Limb (tissue), 2 donors: ENCODE data around the gene PAX7.

Experiments used
- DNase-seq, 2 donors: peaks; one replicate each; pipeline ENCODE4 v3.0.0-alpha.2; 2016; ENCODE audit errors: extremely low spot score in 2 of 2

The PAX7 gene

GRCh38 chr1:18640228-18641004 lies 9.8 kb downstream of the PAX7 start:
- peak in 1 of 2 donors; percentile 47 for DNase-seq

DNA sequence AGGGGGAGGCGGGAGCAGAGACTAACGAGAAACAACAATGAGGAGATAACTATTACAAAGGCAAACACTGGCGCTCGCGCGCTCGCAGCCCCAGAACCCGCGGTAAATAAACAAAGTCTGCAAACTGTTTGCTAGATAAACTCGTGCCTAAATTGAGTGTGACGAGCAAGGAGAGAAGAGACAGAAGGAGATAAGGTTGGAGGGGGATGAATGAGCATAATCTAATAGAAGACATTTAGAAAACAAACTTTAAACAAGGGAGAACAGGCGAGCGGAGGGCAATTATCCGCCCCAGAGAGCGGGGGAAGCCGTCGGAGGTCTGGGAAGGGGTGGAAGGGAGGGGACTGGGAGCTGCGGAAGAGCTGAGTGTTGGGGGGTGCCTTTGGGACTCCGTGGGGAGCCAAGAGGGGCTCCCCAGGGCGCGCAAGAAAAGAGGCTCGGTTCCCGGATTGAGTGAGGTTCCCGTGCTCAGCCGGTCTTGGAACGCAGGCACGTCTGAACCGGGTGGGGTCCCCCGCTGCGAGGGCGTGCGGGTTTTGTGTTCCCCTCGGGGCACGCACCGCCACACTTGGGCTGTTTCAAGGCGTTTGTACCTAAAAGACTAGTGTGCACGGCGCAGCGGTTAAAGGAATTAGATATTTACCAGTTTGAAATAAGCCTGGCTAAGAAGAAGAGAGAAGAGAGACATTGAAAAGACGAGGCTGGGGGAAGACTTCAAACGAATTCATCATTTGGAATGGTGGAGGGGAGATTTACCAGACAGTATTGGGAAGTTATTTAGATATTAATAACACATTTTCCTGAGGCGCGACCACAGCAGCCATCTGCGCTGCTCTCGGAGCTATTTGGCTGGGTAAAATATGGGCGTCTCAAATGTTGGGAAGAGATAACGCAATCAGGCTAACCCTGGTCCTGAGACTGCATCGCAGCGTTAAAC lies 10.6 kb downstream of the PAX7 start:
- DNase-seq: peak in 1 of 2 donors; percentile 53

DNA sequence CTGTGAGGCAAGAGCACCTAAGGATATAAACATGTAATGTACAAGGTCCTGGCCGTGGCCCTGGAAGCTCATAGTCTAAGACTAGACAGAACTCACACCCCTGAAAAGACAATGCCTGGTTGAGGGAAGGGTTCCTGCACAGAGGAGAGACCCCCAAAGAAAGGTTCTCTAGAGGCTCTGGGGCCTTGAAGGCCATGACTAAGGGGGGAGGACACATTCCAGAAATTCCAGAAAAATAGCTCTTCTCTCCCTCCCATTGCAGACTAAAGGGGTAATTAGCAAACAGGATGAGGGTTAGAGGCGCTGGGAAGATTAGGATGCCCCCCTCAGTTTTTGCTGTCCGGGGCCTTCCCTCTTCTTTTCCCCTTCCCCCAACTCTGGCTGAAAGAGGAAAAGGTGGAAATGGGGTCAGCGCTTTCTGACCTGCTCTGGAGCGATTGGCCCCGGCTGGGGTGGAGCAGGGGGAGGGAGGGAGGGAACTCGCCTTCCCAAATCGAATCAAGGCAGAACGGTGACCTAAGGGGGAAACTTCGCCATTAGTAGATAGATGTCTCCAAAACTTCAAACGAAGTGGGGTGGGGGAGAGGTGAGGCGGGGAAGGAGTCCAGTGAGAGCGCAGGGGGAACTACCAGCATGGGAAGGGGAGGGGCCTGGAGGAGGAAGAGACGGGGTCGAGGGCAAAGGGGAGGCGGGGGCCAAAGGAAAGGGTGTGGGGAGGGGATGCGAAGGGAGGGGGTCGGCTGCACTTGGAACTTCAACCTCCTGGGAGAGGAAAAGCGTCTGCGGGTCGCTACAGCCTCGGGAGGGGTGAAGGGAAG lies 11.8 kb downstream of the PAX7 start:
- DNase-seq: no peak

- DNase-seq: peak in 1 of 2 donors; percentile 56
Observed at GRCh38 chr1:18643154-18644012, 12.7 kb downstream of the PAX7 start.

GRCh38 chr1:18644013-18644399 lies 13.4 kb downstream of the PAX7 start:
- no peak for DNase-seq

DNA sequence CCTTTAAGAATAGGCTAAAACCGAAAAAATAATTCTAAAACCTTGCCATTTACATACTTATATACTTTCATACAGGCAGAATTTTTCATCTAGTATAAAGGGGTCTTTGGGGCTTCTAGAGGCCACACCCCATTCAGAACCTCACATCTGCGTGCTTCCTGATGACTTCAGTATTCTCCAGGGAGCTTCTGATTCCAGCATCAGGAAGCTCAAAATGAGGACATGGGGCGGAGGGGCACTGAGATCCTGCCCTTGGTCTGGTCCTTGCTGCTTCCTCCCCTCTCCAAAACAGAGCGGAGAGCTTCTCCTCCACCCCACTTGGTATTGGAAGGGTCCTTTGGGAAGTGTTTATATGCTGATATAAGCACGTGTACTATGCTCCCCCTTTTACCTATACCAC lies 13.8 kb downstream of the PAX7 start:
- DNase-seq: no peak

DNA sequence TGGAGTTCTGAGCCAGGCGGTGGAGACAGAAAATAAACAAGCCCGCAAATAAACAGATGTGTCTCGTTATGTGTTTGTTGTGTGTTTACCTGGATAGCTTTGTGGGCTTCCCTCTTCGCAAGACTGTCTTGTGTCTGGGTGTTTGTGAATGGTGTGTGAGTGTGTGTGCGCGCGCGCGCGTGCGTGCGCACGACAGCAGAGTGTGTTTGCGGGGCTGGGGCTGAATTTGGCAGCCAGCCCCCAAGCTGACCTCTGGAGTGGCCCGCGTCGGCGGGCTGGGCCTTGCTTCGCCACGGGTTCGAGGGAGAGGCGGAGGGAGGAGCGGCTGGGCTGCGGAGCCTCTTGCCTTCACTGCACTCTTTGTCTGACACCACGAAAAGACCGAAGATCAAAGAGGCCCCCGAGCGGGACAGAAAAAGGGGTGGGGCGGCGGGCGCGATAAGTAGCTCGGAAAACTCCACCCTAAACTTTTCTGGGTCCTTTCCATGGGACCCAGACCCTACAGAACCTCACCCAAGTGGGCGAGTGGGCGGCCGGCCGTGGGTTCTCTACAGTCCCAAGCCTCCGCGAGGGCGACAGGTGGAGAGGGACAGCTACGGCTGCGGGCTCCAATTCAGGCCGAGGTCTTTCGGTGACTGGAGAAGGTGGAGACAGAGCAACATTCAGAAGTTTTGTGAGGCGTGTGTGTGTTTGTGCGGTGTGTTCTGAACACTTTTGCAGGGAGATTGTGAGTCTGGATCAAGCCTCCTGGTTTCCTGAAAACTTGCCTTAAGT lies 14.5 kb downstream of the PAX7 start:
- DNase-seq: peak in 1 of 2 donors; percentile 52

- DNase-seq: peak in 1 of 2 donors; percentile 43
Observed at GRCh38 chr1:18645747-18646090, 15.1 kb downstream of the PAX7 start.

- DNase-seq: no peak
Observed at GRCh38 chr1:18646091-18646785, 15.6 kb downstream of the PAX7 start.

GRCh38 chr1:18646786-18647410 lies 16.3 kb downstream of the PAX7 start:
- no peak for DNase-seq

- no peak for DNase-seq
Observed at GRCh38 chr1:18647681-18648214, 17.1 kb downstream of the PAX7 start.

DNA sequence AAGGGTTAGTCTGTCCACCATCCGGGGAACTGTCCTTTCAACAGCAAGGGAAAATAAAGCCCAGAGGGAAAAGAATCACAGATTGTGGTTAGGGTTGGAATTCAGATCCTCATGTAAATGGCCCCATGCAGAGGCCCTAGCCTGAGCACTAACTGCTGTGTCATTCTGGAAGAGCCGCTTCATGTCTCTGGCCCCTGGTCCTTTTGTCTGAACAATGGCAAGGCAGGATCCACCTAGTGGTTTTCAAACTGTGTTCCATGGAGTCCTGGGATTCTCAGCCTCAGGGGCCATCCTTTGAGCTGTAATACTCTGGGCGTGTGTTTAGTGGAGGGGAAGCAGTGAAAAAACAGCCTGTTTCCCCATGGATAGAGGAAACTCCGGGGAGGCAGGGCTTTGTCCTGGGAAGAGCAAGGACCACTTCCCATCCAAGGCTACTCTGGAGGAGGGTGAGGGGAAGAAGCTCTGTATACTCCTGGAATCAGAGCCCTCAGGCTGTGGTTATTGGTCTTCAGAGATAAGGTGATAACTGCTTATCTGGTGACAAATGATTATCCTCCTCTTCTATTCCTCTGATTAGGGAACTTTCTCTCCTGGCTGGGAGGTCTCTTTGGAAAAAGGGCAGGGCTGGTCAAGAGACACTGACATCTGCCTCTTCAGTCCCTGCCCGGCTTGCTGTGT lies 19.2 kb downstream of the PAX7 start:
- no peak for DNase-seq

DNA sequence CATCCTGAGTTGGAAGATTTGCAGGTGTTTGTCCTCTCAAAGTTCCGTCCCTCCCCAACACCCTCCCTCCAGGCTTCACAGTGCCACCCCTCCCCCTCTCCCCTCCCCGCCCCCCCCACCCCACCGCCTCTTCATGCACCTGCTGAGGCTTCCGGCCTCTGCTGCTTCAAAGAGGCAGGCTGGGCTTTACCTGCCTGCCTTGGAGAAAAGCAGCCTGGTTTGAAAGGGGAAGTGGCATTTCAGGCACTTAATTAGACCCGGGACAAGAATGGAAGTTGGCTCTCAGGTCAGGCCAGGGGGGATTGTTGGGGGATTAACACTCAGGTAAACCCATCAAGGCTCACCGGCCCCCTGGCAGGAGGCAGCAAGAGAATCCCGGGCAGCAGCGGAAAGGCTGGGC lies 21.1 kb downstream of the PAX7 start:
- DNase-seq: no peak

DNA sequence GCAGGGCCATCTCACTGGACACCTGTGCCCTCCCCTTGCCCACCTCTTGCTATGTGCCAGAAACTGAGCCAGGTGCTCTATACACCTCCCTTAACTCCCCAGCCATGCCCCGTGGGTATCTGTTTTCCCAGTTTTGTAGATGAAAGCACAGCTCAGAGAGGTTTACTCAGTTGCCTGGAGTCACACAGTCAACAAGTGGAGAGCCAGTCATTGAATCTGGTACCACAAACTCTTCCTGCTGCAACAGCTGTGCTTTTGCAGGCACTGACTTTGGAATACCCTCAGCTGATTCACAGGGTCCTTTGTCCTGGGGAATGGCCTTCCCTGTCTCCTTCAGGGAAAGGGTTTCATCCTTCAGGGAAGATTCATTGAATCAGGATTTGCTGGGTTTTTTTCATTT lies 22.1 kb downstream of the PAX7 start:
- DNase-seq: no peak

DNA sequence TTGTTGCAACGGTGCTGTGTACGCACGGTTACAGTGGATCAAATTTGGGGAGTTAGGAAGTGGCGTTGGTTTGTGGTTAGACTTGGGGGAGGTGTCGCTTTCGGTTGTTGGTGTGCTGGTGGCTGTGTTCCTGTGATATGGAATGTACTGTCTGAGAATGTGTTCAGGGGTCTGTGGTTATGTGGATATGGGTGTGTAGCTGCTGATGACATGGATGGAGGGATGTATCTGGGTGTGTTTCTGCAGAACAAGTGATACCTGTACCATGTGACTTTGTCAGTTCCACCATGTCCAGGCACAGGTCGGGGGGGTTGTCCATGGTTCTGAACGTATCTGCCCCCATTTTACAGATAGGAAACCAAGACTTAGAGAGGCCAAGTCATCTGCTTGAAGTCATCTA lies 22.7 kb downstream of the PAX7 start:
- DNase-seq: no peak

GRCh38 chr1:18653916-18654315 lies 23.3 kb downstream of the PAX7 start:
- DNase-seq: no peak

GRCh38 chr1:18654599-18654998 lies 24.0 kb downstream of the PAX7 start:
- DNase-seq: no peak
